ENCODE results near the gene PLCH1.

GRCh38 chr3:155407971-155408370 is 336.9 kb downstream of the PLCH1 start:
- TF ChIP-seq CTCF (IDR thresholded peaks at IDR 0.05) (no peak), POLR2A (IDR thresholded peaks at IDR 0.05) (no peak)
